Activated naive CD4-positive, alpha-beta T cell treated with anti-CD3 and anti-CD28 coated beads, Interleukin-2, amount 50 U/mL, for 16 hours (primary cell): ENCODE results near the gene FAM227B.
"Not testable (repeated sequence)": the region's sequence is repeated elsewhere in the genome, so short reads cannot be mapped to it uniquely, and the experiment has no call there.

Source experiments
- DNase-seq: peaks from one replicate; pipeline ENCODE4 v3.0.0-alpha.2; 2020

FAM227B gene

DNA sequence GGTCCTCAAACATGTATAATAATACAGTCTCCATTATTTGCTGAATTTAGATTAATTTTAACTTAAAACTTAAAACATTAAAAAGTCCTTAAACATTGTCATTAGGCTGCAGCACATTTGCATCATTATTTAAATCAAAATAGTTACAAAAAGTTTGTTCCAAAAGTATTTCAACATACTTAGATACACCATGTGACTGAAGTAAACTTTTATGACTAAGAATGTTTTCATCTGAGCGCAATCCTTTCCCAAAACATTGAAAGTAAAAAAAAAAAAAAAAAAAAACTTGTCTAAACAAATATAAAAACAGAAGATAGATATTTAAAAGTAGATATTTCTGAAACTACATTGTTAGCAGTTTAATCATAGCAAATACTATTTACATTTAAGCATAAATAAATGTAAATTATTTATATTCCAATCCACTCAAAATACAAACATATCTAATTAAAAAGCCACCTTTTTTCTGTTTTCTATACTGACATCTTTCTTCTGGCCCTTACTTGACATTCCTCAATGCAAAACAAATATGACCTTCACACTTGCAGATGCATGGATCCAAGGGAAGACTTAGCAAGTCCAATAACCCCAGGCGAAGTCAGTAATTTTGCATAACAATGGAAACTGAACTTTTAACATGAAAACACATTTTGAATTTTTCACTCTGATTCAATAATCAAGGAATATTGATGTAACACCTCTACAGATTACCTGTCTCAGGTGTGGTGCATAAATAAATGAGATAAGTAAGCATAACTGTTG lies 10.3 kb downstream of the FAM227B start:
- DNase-seq, result no peak

DNA sequence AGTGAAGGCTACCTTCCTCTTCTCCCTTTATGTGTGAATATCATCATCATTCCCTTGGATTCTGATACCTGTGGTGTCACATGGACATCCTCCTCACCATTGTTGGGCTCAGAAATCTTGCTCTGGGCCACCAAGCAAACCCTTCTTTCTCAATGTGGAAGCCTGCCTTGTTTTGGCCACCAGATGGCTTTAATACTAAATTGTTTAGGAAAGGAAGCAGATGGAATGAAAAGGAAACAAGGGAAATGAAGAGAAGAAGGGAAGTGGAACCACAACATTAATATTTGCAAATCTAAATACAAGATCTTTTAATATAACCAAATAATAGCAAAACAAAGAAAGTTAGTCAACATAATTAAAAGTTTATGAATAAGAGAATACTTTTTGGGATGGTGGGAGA lies 14.0 kb downstream of the FAM227B start:
- DNase-seq, result no peak

DNA sequence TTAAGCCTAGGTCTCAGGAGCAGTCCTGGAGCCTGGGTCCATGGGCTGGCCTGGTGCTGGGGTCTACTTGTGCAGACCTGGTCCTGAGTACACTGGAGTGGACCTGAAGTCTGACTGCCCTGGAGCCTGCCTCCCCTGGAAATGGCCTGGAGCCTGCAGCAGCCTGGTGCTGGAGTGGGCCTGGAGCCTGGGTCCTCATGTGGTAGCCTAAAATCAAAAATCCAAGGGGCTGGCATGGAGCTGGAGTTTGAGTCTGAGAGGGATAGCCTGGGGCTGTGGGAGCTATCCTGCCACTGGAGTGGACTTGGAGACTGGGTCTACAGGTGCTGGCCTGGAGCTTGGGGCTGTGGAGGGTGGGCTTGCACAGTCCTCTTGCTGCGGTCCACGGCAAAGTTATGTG lies 15.0 kb downstream of the FAM227B start:
- DNase-seq, result no peak

DNA sequence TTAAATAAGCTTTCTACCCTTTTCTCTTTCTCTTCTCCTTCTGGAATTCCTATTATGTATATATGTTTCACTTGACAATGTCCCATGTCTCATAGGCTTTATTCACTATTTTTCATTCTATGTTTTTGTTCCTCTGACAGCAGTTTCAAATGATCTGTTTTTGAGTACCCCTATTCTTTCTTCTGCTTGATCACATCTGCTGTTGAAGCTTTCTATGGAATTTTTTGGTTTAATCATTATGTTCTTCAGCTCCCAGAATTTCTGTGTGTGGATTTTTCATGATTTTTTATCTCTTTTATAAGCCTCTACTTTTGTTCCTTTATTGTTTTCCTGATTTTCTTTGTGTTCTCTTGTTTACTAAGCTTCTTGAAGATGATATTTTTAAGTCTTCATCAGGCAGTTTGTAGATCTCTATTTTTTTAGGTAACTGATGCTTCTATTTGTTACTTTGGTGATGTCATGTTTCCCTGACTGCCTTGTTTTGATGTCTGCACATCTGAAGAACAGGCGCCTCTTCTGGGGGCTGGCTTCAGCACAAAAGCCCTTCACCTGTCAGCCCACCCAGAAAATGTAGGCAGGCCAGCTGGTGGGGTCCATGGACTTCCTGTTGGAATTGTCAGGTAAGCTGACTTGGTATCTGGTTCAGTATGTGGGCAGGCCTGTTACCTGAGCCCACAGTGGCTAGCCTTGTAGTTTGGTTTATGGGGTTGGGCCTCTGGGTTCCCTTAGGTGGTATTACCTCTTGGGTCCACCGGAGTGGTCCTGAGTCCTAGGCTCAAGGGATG lies 15.8 kb downstream of the FAM227B start:
- DNase-seq, result no peak

DNA sequence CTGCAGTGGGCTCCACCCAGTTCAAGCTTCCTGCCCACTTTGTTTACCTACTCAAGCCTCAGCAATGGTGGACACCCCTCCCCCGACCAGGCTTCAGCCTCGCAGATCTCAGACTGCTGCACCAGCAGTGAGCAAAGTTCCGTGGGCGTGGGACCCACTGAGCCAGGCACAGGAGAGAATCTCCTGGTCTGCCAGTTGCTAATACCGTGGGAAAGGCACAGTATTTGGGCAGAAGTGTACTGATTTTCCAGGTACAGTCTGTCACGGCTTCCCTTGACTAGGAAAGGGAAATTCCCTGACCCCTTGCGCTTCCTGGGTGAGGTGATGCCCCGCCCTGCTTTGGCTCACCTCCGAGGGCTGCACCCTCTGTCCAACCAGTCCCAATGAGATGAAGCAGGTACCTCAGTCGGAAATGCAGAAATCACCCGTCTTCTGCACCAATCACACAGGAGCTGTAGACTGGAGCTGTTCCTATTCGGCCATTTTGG lies 27.7 kb downstream of the FAM227B start:
- not testable (repeated sequence) for DNase-seq

DNA sequence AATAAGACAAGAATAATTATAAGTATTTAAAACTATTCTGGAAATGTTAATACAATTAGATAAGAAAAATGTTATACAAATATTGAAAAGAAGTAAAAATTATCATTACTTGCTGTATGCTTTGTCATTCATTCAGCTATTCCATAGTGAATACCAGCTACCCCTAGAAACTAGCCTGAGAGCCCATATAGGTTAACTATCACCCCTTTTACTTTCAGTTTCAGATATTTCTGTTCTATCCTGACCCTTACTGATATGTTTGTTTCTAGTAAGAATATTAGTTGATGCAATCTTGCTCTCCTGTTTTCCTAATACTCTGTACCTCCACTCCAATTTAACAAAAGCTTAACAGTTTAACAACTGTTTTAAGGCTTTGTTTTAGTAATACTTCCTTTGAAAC lies 31.6 kb downstream of the FAM227B start:
- DNase-seq, result no peak

DNA sequence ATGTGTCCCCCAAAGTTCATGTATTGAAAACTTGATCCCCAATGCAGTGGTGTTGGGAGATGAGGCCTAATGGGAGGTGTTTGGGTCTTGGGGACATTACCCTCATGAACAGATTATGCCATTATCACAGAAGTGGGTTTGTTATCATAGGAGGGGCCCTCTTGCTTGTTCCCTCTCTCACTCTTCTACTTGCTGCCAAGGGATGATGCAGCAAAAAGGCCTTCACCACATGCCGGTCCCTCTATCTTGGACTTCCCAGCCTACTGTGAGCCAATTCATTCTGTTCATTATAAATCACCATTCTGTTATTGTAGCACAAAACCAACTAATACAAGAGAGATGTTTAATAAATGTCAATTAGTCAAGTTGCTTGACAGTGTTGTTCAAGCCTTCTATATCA lies 47.2 kb downstream of the FAM227B start:
- no peak for DNase-seq

DNA sequence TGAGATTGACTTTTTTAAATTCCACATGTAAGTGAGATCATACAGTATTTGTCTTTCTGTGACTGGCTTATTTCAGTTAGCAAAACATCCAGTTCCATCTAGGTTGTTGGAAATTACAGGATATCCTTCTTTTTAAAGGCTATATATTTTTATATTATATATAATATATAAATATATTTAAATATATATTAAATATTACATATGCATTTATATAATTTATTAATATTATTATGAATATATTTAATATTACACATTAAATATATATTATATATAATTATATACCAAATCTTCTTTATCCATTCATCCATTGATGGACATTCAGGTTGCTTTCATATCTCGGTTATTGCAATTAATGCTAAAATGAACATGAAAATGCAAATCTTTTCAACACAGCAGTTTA lies 49.9 kb downstream of the FAM227B start:
- DNase-seq, result no peak

DNA sequence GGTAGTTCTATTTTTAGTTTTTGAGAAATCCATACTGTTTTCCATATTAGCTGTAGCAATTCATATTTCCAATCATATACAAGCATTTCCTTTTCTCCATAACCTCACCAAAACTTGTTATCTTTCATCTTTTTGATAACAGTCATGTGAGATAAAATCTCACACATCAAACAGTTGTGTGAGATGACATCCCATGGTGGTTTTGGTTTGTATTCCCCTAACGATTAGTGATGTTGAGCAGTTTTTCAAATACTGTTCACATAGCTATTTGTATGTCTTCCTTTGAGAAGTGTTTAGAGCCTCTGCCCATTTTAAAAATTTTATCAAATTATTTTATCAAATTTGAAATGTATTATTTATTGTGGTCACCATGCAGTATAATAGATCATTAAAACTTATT lies 50.4 kb downstream of the FAM227B start:
- DNase-seq, result no peak

DNA sequence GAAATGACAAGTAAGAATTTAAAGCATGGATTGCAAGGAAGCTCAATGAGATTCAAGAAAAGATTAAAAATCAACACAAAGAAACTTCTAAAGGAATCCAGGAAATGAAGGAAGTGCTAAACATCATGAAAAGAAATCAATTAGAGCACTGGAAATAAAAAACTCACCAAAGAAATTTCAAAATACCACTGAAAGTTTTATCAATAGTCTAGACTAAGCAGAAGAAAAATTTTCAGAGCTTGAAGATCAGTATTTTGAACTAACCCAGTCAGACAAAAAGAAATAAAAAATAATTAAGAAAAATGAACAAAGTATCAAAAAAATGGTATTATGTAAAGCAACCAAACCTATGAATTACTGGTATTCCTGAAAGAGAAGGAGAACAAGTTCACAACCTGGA lies 60.6 kb downstream of the FAM227B start:
- DNase-seq, result no peak

DNA sequence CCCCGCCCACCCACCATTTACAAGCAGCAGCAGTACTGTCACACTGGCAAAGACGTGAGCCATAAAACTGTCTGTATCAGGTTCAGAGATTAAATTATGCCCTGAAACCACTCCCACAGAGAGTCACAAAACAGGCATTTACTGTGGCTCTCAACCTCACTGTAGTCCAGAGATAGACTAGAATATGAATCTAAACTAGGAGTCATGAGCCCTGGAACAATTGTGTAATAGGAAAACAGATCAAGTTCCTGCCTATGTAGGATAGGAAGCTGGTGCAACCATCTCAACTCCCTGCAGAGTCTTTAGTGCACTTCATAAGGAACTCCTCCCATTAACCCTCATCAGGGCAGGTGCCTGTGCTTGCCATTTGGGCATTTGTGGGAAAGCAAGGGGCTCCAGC lies 61.7 kb downstream of the FAM227B start:
- no peak for DNase-seq

DNA sequence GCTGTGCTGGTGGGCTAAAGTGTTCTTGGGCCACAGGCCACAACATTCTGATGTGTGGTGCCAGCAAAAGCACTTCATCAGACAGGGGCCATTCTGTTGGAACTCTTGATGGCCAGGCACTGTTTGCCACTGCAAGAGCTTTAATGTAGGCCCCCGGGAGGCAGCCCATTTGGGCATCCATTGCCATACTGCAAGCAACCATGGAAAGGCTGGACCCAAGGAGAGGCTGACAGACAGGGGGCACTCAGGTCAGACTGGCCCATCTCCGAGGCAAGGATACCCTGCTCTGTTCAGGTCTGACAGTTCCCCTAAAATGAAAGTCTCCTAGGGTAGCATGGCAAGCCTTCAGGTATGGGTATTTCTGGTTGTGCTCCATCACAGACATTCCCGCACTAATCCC lies 64.2 kb downstream of the FAM227B start:
- DNase-seq, result no peak

DNA sequence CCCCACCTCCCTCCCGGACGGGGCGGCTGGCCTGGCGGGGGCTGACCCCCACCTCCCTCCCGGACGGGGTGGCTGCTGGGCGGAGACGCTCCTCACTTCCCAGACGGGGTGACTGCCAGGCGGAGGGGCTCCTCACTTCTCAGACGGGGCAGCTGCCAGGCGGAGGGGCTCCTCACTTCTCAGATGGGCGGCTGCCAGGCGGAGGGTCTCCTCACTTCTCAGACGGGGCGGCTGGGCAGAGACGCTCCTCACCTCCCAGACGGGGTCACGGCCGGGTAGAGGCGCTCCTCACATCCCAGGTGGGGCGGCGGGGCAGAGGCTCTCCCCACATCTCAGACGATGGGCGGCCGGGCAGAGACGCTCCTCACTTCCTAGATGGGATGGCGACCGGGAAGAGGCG lies 70.3 kb downstream of the FAM227B start:
- not testable (repeated sequence) for DNase-seq

DNA sequence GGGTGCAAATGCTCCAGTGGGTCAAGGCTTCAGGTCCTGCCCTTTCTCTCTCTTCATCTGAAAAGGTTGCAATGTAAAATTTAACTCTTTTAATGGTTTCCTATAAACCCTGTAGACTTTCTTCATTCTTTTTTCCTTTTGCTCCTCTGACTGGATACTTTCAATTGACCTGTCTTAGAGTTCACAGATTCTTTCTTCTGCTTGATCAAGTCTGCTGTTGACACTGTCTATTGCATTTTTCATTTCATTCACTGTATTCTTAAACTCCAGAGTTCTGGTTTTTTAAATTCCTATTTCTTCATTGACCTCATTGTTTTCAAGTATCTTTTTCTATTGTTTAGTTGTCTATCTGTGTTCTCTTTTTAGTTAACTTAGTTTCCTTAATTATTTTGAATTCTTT lies 82.1 kb downstream of the FAM227B start:
- DNase-seq, result no peak

DNA sequence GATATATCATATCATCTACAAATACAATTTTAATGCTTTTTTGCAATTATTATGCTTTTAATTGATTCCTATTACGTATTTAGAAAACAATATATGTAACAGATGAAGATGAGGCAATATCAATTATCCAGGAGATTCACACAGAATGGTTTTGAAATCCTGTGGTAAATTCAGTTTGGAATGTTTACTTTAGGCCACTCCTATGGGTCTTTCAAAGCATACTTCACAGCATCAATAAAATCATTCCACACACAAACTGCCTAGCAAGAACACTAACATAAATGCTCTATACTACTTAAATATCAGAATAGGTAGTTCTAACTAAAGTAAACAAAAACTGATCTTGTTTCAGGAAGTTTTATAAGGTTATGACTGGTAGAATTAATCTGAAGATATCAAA lies 90.5 kb downstream of the FAM227B start:
- DNase-seq, result no peak

DNA sequence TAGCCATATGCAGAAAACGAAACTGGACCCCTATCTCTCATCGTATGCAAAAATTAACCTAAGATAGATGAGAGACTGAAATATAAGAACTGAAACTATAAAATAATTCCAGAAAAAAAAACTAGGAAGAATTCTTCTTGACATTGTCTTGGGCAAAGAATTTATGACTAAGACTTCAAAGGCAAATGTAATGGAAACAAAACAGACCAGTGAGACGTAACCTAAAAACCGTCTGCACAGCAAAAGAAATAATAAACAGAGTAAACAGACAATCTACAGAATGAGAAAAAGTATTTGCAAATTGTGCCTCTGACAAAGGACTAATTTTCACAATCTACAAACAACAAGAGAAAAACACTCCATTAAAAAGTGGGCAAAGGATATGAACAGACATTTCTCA lies 92.3 kb downstream of the FAM227B start:
- DNase-seq, result no peak

DNA sequence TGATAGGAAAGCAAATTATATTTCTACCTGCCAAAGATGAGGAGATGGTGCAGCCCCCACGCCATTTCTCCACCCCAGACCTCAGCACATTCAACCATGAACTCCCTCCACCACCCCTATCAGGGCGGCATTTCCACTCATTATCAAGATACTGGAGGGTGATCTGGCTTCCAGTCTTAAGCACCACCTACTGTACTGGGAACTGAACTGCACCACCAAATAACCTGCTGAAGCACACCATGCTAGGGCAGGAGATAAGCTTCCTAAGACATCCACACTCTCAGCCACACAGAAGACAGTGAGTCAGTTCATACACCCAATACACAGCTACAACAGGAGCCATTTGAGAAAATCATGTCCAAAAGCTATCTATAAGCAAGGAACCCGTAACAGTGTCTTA lies 98.8 kb downstream of the FAM227B start:
- DNase-seq, result no peak

DNA sequence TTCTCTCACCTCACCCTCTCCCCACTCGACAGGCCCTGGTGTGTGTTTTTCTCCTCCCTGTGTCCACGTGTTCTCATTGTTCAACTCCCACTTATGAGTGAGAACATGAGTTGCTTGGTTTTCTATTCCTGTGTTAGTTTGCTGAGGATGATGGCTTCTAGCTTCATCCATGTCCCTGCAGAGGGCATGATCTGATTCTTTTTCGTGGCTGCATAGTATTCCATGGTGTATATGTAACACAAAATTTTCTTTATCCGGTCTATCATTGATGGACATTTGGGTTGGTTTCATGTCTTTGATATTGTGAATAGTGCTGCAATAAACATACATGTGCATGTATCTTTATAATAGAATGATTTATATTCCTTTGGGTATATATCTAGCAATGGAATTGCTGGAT lies 107.9 kb downstream of the FAM227B start:
- DNase-seq, result not testable (repeated sequence)

DNA sequence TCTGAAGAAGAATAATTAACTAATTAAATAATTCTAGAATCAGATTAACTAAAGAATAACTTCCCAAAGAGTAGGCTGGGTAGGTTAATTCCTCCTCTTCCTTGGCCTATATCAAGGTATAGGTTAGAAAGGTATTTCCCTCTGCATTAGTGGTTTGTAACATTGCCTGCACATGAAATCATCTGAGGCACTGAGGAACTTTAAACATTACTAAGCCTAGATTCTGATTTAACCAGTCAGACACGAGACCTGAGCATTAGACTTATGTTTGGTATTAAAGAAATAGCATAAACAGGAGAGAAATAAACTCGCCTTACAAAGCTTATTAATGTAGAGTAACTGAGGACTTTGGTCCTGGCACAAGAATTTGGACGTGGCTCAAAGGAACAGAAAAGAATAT lies 113.4 kb downstream of the FAM227B start:
- no peak for DNase-seq

DNA sequence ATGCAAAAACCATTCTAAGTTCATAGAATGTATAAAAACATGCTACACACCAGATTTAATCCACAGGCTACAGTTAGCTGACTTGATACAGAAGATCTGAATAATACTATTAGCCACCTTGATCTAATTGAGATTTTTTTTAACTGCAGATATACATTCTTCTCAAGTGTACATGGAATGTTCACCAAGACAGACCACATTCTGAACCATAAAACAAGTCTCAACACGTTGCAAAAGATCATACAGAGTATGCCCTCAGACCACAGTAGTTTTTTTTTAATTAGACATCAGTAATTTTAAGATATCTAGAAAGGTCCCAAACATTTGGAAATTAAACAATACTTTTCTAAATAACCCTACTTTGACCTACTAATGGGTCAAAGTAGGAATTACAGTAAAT lies 114.3 kb downstream of the FAM227B start:
- DNase-seq, result no peak

DNA sequence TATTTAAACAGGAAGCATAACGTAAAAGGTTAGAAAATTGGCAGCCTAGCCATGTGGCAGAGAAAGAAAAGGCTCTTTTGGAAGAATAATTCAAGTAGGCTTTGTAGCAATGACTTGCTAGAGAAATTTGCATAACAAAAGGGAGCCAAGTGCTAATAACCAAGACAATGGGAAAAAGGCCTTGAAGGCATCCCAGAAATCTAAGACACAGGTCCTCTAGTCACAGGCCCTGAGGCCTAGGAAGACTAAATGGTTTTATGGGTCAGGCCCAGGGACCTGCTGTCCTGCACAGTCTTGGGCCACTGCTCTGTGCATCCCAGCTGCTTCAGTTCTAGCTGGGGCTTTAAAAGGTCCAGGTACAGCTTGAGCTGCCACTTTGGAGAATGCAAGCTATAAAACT lies 119.0 kb downstream of the FAM227B start:
- DNase-seq, result no peak

DNA sequence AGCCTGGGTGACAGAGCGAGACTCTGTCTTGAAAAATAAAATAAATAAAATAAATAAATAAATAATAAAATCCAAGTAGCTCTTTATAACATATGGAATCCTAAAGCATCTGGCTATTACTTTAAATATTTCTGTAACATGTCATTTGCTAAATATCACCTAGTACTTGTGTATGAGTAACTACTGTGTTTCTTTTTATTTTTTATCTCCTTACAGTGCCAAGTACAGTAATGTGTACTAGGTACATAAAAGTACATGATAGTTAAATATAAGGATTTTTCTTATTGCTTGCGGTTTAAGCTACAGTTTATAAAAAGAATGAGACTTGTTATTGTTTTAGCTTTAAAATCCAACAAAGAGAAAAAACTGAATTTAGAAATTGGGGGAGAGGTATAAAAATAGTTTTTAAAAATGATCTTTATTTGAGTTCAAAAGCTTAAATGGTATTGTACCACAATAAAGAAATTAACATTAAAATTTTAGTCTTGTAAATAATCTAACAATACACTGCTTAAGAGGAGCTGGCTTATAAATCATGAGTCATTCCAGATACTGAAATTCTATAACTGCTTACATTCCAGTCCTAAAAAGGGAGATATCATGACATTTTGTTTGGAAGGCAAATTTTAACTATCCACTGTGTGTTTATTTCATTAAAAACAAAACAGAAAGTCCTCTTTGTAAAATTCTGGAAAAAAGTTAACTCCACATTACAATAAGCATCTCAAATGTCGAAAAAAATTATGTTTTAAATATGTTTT lies 124.4 kb downstream of the FAM227B start:
- DNase-seq, result no peak

DNA sequence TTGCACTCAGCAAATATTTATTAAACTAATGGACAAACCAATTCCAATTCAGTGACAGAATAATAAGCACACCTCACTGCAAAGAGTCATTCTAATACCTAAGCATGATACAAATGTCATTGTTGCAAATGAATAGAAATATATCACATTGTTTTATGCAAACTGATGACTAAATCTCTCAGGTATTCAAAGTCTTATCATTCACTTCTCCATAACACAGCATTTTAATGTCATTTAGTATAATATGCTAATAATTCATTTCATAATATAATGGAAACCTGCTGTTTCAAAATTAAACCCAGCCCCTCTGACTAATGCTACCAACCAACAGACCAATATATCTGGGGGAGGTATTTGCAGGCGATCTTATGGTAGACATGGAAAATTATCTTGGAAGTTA lies 125.8 kb downstream of the FAM227B start:
- no peak for DNase-seq

DNA sequence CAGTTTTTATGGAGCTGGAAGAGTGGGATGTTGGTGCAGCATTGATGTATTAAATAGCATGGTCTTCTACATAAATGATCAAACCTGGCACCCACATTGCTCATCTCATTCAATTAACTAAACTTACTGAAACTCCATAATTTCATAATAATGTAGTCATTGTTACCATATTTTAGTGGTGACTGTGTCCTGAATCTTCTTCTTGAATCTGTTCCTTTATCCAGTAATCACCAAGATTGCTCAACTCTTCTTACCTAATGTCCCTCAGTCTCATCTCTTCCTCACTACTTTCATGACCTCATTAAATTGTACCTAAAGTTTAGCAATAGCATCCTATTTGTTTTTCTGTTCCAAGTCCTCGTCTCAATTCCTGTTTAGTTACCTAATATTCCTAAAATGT lies 127.8 kb downstream of the FAM227B start:
- DNase-seq, result no peak
